Stimulated activated naive CD4-positive, alpha-beta T cell (primary cell): Measurements from ENCODE around the gene MAML2.

Experiments
- DNase-seq, 6 experiments: peaks; one replicate each; lab custom pipeline; 2025; lab: John Stamatoyannopoulos, UW

MAML2 gene

DNA sequence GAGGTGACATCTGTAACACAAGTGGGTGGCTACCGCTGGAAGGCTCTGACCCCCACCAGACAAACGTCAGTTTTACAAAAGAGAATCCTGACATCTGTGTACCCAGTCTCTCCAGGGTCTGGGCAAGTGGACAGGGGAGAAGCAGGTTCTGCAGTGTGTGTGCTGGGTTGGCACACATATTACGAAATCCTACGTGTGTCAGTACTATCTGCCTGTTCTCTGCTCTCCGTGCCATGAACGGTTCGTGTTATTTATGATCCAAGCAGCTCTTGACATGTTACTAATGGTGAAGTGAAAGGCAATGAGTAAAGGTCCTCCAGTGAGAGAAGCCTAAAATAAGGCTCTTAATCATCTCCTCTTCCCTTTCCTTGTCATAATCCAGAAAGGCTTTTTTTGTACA, 217.6 kb downstream of the MAML2 start:
- no peak for DNase-seq

DNA sequence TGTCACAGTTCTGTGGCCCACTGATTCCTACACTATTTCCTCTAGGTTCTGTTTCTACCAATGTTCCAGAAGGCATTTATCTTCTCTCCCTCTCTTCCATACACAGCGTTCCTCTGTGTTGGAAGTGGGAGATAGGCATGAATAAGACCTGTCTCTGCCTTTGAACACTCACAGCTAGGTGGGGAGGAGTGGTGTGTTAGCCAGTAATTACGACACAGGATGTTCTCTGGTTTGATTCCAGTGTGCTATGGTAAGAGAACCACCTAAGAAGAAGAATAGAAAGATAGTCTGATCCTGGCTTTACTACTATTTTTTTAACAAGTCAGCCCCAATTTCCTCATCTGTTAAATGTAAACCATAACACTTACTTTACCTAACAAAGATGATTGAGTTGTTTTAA, 218.8 kb downstream of the MAML2 start:
- DNase-seq, result peak in 2 of 6 experiments; percentile 8 to 16

DNA sequence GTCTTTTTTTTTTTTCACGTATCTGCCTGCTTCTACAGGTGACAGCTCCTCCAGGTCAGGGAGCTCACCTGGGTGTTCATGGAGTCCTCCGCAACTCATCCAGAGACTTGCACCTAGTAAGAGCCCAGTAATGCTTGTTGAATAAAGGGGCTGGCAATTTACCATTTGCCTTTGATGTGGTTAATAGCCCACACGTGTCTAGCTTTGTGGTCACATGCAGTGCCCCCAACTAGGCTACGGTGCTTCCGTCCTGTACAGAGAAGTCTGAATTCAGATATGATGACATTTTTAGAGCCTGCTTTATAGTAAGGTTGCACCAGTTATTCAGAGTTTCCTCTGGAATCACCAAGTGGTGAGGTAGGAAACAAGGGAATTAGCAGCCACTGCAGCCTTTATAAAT, 219.7 kb downstream of the MAML2 start:
- no peak for DNase-seq

DNA sequence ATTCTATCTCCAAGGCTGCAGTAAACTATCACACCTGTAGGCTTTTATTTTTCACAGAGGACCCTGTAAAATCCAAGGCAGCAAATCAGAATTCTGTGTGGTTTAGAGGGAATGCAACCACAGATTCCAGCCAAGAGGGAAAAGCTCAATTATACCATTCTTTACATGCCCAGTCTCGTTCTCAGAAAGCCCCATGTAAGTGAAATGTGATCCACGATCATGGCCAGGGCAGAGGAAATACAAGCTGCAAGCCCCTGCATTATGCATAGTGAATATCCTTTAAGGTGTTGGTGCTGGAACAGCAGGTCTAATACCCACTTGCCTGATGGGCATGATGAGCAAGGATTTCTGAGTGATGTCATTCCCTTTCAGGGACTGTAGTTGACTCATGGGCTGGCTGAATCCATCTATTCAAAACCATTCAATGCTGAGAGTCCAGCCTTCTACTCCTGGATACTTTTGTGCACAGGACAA, 220.4 kb downstream of the MAML2 start:
- no peak for DNase-seq

DNA sequence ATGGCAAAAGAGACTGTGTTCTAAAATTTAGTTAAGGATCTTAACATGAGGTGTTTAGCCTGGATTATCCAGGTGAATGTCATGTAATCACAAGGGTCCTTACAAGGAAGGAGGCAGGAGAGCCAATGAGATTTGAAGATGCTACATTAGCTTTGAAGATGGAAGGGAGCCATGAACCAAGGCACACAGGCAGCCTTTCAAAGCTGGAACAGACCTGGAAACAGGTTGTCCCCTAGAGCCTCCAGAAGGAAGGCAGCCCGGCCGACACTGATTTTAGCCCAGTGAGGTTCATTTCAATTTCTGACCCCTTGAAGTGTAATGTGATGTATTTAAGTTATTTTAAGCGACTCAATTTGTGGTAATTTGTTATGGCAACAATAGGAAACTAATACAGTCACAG, 223.8 kb downstream of the MAML2 start:
- no peak for DNase-seq

DNA sequence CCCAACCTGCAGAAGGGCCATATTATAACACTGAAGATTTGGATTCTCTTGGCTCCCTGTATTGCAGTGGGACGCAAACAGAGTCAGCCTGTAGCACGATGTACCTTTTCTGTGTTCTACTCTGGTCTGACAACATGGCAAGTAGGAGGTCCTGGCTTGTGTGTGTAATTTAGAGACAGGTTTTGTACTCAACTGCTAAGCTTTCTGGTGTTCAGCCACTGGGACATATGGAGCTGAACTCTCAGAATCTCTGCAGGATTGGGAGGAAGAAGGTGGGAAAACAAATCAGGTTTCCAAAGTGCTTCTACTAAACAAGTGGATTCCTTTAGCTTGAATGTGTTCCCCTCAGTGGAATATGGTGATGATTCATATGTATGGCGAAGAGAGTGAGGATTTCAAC, 226.6 kb downstream of the MAML2 start:
- DNase-seq, result no peak

DNA sequence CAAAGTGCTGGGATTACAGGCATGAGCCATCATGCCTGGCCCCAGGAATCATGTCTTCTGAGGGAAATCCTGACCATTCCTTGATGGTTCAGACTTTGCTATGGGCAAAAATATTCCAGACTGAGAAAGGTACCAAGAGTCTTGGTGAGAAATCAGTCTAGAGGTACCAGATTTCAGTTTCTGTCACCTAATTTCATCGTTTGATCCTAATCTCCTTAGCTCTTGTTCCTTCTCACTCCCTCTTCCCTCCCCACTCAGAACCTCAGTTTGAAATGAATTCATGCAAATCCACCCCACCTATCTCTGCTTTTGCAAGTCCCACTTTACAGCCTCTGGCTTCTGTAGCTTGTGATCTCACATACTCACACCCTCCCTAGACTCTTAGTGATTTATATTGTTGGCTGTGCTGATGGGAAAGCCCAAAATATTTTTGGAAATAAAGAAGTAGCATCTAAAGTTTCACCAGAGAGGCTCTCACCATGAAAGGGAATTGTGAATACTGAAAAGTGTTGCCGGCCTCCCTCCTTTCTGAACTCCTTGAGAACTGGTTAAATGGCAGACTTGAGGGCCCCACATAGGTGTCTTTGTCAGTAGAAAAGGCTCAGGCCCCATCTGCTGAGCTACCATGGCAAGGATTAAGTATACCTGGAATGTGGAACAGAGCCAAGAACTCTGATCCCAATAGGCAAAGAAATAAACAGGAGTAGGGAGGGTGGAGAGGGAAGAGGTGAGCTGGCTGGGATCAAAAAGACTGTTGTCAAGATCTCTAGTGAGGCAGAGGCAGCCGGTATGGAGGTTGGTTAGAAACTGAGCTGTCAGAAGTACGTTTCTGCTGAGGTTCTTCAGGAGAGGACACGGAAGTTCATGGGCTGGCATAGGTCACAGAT, 228.6 kb downstream of the MAML2 start:
- no peak for DNase-seq

DNA sequence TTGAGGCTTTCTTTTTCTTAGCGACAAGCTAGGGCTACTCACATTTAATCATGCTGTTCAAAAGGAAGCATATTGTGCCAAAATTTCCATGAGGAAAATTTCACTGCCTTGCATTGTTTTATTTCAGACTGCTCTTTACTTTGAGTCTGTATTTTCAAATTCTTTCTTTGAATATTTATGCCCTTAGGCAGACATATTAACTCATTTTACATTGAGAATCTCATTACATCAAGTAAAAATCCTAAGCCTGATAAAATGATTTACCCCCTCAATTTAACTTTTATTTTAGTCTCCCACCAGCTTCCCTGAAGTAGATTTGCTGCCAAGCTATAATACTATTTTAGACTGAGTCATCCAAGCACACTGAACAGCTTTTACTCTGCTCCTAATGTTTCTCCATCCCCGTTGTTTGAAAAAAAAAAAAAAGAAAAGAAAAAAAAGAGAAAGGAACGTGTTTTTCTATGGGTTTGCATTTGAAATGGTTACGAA, 229.8 kb downstream of the MAML2 start:
- no peak for DNase-seq

DNA sequence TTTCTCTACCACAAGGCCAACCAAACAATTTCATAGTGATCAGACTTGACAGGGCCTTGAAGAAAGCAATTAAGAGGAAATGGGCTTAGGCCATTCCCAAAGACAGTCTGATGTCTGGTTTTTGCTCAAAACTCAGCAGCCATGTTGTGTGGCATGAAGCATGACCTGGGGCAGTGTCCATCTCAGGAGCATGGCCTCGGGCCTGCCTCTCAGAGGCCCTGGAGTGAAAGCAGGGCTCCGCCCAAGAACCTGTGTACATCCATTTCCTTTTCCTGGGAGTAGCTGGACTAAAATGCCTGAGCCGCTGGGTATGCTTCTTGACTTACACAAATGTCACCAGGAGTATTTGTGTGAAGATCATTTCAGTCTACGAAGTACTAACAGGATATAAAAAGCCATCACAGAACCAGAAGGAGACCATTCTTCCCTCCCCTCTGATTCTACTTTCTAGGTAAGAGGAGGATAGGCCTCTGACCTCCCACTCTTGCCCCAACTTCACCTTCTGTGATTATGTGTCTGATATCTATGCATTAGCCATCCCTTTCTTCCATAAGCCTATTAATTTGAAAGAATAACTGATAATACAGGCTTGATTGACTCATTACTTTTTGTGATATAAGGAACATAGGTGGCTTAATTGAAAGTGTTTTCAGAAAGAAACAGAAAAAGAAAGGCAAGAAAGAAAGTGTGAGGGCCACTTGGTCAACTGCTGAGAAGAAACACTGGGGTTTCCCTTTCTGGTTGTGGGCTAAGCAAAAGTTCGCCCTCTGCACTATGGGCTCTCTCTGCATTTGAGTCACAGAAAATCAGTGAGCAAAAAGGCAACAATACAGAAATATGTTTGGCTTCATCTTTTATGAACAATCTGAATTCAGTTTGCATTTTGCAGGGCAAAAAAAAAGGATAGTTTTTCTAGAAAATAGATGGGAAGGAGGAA, 230.5 kb downstream of the MAML2 start:
- DNase-seq, result no peak

DNA sequence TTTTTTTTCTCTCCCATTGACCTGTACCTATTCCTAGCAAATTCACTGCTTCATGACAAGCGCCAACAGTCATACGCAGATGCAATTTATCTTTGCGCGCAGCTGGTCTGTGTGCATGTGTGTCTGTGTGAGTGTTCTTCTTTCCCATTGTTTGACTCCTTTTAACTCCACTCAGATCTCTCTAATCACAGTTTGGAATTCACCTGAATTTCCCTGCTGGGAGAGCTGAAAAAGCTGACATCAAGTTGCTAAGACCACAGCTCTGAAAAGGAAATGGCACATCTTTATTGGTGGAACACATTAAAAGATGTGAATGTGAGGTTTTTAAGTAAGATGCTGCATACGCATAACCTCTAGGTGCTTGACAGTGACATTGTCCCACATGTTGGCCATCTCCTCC, 231.7 kb downstream of the MAML2 start:
- no peak for DNase-seq

DNA sequence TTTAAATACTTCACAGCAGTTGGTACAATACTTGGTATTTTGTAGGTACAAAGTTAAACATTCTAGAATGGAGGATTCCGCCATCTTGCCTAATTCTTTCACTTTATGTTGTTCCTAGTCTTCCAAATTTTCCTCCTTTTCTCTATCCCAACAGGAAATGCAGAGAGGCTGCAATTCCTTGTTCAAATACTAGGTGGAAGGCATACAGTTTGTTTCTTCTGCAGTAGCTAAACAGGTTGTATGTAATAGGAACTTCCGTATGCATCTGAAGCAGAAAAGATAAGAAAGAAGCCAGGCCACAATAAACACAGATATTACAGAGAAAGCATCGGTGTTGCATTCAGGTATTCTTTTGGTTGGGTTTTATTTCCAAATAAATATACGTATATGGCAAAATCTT, 232.7 kb downstream of the MAML2 start:
- no peak for DNase-seq

DNA sequence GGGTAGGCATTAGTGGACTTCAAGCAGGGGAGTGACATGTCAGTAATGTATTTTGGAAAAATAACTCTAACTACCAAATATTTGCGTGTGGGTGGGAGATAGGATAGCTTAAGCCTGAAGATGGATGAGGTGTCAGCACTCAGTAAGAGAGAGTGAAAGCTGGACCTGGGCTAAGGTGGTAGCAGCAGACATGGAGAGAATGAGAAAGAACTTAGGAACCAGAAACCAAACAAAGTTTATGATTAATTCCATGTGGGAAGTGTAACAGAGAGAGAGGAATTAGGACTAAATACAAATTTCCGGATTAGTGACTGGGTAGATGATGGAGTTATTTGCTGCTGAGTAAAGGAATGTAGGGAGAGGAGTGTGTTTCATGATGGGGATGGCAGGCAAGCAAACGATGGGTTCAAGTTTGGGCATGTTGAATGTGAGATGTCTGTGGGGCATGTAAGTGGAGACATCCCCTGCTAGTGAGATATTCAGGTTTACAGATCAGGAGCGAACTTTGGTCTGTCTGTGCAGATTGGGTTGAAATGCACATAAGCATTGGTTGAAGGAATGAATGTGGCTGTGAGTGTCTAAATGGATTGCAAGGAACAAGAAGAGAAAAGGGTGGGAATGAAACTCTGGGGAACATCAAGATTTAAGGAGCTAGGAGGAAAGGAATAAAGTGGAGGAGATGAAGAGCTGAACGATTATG, 233.5 kb downstream of the MAML2 start:
- DNase-seq, result no peak

DNA sequence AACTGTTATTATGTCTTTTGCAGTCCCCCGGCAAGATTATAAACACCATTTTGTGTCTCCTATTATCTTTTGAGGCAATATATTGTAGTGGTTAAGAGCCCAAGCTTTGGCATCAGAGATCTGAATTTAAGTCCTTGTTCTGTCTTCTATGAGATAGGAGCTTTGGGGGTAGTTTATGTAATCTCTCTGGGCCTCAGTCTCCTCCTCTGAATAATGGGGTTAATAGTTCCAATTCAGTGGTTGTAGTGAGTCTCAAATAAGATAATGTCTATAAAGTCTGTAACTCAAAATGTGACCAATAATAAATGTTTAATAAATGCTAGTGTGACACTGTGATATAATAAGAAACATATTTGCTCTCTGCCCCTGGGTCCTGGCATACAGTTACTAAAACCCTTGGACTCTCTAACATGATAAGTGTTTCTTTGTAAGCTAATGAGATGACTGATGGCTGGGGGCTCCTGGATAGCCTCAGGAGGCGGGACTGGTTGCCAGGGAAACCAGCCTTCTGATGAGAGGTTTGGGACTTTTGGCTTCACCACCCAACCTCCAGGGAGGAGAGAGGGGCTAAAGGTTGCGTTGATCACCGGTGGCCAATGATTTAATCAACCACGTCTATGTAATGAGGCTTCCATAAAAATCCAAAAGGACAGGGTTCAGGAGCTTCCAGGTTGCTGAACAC, 235.7 kb downstream of the MAML2 start:
- DNase-seq, result no peak

DNA sequence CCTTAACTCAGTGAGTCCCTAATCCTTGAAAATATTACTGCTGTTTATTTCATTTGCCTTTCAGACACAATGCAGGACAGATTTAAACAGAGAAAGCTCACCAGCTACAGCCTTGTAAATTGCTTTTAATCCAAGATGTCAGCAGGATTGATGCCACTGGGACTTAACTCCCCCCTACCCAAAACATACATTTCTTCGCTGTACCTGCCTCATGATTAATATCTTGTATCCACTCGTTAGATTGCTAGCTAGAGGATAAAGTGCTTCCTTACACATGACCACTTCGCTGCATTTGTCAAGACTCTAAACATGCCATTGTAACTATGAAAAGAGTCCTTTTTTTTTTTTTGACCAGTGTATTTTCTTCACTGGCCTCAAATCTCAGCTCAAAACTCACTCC, 236.3 kb downstream of the MAML2 start:
- DNase-seq, result no peak

DNA sequence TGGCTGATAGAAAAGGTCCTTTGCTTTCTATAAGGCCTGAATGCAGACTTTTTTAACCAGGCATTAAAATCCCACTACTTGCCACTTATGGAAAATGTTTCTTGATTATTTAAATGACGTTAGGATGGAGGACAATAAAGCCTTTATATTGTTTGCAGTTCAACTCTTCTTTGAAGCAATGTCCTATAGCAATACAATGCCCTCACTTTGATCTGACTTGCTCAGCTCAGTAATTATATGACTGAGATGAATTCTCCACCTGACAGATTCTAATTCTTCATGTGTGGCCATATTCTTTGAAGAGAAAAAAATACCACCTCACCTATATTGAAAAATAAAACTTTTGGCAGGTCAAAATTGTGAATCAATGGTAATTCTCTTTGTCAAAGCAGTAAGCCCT, 237.1 kb downstream of the MAML2 start:
- no peak for DNase-seq

DNA sequence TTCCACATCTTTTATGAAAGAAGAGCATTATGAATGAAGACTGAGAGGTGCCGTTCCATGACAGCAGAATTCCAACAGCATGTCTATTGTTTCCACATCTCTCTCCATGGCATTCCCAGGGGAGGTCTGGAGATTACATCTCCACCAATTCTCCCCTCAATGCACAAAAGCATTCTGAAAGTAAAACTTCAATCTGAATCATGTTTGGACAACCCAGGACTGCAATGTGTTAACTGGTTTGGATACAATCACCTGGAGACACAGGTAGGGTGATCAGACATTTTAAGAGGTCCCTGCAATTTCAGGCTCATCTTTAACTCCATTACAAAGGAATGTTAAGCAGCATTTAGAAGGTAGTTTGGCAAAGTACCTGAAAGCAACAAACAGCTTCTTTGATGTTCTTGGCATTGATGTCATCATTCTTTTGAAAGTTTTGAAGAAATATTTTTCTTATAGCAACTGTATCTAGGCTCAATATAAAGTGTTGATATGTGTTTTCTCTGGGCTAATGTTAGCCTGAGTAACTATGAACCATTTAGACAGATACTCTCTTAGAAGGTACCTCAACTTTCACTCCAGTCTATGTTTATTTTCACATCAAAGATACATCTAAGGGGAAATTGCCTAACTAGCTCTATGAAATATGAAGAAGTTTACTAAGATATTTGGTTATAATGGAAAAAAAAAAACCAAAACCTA, 237.6 kb downstream of the MAML2 start:
- DNase-seq, result peak in 3 of 6 experiments; percentile 66 to 75 (median 74)

DNA sequence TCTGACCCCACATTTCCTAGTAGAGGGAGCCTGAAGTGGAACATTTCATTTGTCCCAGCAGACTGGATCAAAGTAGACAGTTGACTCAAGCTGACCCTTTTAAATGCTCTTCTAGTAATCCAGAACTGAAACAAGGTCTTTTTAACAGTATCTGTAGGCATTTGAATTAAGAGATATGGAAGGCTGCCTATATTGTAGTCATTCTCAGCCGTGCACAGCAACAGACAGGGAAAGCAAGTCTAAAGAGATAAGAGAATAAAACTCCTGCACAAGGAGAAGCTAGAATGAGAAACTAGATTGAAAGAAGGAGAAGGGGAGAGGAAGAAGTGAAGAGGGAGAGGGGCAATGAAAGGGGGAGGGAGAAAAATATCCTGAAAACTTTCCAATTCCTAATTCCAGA, 238.5 kb downstream of the MAML2 start:
- no peak for DNase-seq

DNA sequence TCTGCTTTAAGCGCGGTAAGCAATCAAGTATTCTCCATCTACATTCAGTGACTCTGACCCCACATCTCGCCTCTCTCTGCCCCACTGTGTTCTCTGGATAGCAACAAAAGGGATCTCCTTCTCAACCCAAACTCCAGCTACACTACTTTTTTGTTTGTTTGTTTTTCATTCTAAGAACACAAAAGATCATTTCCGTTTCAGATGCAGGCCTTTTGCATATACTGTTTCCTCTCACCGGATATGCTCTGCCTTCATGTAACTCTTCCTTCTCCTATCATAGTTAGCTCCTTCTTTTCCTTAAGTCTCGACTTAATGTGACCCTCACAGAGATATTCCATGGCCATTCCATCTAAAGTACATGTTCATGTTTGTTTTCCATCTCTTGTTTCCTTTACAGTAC, 239.3 kb downstream of the MAML2 start:
- no peak for DNase-seq

DNA sequence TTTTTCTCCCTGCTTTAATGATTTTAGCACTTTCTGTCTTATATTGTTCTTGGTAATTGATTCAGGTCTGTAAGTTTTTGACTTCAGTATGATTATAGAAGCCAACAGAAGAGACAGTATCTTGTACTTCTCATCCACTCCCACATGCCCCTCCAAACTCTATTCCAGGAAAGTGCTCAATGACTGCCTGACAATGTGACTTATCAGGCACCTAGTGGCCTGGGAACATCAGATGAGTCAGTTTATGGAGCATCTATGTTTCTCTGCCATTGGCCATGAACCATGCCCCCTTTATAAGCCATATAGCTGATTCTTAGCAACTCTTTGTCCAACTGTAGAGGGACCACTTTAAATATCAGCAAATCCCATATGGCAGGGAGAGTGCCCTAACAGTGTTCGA, 239.9 kb downstream of the MAML2 start:
- DNase-seq, result no peak

DNA sequence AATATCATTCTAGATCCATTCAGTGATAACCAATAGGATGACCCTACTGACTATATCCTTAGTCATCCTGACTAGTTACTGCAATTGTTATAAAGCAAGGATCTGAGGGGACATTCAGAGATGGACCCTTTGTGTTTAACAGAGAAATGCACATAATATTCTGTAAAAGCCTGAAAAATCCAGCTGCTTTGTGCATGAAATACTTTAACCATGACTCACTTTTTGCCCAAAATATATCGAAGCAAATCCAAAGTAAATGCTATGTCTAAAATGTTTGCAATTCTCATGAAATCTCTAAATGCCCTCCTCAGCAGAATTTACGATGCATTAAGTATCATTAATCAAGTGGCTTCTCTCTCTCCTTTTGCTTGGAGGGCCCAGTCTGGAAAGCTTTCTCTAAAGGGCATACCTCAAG, 240.3 kb downstream of the MAML2 start:
- DNase-seq, result no peak

DNA sequence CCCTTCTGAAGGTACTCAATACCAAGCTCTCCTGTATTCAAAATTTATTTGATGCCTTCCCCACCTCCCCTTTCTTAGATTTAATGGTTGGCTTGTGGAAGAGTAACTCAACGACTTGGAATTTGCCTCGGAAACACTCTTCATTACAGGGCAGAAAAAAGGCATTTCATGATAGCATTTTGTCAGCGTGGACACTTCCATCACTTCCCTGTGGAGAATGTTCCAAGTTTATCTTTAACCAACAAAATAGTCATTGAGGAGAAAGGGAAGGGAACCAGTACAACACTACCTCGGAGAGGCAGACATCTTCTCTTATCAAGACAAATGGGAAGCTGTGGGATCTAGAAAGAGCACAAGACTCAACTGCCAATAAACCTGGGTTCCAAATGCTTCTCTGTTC, 241.8 kb downstream of the MAML2 start:
- DNase-seq, result no peak
